Globus pallidus (tissue), 1 donor: ENCODE data around the gene GYG1.

Experiments
- DNase-seq: peaks from one replicate; pipeline ENCODE4 v3.0.0-alpha.2; 2015; ENCODE audit warnings: low spot score

The GYG1 gene

DNA sequence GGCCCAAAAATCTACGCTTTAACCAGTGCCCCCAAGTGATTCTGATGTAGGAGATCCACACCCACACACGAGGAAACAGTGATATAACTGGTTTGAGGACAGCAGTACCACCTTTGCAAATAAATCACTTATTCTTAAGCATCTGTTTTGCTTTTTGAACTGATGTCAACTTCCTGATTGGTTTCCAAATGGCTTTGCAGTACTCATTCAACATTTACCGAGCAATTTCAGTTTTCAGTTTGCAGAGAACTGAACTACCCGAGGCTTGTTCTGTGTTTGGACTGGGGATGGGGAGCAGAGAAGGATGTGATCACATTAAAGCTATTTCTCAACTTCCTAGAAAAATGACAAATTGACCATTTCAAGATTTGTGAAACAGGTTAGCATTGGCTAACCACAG lies 1.1 kb upstream of the GYG1 start:
- DNase-seq: no peak

DNA sequence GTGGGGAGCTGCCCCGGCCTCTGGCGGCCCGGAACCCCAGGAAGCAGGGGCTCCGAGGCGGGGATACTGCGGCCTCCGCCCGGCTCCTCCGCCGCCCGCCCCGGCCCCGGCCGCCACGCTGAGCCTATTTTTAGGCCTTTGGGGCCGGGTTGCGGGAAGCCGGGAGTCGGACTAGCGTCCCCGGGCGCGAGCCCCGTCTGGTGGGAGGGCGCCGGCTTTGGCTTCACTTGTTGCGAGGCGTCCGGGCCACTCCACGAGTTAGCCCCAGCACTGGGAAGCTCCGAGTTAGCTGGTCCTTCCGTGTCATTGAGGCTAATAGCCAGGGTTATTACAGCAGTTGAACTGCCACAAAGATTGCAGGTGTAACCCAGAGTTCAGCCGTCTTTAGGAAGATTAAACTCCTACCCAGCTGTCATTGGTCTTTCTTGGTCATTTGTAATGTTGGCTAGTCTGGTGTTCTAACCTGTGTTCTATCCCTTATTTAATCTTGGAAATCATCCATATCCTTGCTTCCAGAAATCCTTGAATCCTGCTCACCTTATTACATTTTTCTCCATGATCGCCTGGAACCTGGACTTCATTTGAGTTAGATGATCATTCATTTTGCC lies 791 bp downstream of the GYG1 start:
- DNase-seq: peak; percentile 31

DNA sequence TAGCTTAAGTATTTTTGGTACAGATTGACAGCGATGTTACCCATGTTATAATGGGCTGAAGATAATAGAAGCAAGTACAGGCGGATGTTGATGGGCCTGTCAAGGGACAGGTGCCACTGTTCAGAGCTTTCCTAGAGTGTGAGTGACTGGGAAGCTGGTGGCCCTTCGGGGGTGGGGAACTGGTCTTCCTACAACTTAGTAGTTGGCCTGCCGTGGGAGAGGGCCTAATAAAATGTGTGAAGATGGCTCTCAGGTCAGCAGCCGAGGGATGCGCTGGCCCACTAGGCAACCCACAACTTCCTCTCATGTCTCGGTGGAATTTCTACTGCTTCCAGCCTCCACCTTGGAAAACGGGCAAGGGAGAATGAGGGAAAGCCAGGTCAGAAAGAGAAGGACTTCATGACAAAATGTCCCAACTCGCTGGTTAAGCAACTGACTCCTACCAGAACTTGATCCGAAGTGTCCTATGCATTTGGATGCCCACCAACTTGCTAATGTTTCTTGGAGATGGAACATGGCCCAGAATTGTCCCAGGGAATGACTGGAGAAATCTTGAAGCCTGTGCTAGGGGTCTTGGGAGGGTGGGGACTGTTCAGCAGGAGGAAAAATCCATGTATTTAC lies 1.4 kb downstream of the GYG1 start:
- no peak for DNase-seq

DNA sequence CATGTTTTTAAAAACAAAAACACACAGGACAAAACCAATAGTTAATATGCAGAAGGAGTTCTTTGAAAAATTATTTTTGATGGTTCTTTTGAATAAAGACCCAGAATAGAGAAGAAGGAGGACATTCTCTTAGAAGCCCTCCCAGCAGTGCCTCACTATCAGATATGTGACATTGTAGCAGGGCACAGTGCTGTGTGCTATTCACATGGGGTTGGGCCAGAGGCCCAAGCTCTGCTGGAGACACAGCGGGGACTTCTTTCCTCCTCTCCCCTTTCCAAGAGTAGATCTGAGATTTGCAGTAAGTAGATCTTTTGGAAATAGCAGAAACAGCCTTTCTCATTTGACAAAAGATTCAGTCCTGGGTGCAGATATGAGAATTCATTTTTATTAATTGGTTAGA lies 6.3 kb downstream of the GYG1 start:
- no peak for DNase-seq

DNA sequence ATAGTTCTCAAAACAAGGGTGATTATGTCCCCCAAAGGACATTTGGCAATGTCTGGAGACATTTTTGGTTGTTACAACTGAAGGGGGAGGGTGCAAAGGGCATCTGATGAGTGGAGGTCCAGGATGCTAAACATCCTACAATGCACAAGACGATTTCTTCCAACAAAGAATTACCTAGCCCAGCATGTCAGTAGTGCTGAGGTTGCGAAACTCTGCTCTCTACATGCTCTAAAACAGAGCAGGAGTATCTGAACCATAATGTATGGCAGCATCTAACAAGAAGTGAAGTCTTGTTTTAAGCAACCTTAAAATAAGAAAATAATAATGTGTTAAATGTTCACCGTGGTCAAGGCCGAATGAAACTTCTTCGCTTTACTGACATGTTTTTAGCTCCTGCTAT lies 7.0 kb downstream of the GYG1 start:
- no peak for DNase-seq

DNA sequence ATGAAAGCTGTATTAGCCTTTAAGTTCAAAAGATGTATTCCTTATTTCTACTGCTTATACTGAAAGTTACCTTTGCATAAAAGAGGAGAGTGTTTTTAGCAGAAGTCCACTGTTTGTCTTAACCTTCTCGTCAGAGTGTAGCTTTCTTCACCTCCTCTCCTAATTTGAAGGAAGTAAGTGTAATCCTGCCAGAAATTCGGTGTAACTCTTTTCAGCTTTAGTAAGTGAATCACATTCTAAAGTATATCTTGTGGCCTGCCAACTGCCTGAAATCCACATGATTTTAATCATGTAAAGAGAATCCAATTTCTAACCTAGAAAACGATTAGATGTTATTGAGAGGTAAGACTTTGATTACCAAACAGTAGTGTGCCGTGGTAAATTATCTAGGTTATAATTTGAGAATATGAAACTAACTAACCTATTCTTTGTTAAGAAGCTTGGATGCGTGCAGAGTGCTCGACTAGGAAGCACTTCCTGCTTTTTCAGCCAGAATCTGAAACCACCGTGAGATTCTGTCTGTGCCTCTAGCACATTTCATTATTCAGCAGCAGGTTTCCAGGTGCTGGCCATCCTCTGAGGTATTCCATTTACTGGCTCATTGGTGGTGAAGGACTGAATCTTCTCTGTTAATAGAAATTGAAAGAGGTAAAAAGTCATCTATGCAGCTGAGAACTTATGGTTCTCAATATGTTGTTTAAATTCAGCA lies 7.5 kb downstream of the GYG1 start:
- DNase-seq: no peak

DNA sequence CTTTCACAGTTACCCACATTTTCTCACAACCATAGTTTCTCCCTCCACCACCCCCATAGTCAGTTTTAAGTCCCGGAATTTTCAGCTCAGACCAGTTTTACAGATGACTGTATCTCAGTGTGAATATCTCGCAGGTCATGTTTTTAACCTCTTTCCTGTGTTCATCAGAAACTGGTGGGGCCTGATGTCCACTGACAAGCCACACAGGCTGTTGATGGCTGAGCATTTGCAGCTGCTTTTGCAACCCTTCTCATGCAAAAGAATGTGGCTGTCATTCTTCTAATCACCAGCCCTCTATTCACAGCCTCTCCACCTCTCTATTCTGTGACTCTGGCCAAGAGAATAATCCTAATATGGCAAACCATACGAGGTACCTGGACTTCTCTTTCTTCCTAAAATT lies 8.5 kb downstream of the GYG1 start:
- no peak for DNase-seq

DNA sequence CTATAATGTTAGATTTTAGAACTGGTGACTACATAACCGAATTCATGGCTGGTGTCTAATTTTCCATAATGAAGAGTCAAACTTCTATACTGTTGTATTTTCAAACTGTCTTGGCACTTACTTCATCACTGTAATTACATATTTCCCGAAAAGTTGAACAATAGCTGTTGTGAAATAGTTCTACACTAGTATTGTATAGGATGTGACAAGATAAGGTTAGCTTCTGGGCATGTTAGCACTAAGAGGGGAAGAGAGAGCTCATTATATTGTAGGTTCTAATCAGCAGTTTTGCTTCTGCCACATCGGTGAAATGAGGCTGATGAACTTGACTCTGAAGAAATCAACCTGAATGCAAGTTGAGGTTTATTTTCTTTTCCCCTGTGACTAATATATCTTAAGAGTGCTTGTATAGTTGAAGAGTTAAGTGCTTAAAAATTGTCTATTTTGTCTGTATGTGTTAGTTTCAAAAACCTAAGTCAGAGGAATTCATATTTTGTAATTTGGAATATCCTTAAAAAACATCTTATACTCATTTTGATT lies 8.9 kb downstream of the GYG1 start:
- no peak for DNase-seq

DNA sequence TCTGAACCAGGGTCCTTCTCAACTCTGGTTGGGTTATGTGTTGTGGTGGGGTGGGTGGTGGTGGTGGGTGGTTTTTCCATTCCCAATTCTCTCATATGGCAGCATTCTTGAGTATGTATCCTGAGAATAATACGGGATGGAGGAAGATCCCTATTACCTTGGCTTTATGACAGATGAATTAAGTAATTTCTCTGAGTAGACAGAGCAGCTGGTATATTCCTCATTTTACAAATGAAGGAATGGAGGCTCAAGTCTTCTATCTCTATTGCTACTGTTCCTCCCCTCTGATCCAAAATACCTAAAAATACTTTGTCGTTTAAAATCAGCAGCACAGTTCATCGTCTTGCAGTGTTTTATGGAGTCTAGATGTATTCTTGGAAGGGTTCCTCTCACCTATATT lies 10.4 kb downstream of the GYG1 start:
- no peak for DNase-seq

DNA sequence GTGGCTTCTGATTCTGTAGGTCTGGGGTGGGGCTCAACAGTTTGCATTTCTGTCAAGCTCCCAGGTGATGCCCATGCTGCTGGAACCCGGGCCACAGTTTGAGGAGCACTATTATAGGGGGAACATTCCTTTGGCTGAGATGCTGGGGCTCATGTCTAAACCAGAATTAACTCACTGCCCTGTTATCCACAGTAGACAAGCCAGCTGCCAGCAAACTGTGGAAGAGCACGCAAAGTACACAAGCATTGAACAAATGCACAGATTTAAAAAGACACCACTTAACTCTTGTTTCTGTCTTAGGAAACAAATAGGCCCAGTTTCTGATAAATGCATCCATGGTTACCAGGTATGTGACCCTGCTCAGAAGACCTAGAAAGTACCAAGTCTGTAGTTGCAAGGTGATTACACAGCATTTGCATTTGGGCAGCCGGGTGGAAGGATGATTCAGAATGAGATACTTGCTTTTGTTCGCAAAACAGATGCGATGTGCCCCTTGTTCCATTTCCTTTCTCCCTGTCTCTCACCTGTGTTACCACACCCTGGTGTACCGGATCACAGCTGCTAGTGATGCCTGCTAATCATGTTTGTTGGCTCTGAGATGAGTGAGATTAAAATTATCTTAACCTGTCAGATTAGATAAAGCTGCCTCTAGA lies 12.4 kb downstream of the GYG1 start:
- no peak for DNase-seq

DNA sequence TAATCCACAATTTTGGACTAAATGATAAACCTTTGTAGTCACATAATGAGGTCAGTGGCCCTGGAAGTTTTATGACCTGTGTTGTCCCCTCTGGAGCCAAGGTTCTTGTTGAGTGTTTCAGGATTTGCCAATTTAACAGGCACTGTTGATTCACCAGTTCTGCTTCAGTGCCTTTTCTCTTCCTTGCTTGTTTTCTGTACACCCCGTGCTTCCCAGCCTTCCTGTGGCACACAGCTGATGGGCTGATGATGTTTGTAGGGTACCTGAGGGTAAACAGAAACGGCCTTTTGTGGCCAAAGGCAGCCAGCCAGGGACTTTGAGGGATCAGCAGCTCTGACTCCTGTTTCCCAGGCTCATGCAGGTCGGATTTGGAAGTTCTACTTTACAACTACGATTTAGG lies 13.3 kb downstream of the GYG1 start:
- no peak for DNase-seq

DNA sequence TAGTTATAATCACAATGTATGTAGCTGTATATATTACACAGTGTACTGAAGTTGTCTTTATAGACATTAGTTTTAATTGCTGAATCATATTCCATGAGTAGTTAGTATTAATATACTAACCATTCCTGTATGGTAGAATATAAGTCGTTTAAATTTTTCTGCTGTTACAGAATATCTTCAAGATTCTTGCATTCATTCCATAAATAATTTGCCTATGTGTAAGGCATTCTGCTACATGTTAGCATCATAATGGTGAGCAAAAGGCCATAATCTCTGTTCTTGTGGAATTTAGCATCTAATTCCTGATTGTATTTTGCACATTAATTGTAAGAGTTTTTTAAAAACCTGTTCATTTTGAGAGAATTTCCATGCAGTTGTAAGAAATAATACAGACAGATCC lies 14.1 kb downstream of the GYG1 start:
- no peak for DNase-seq

DNA sequence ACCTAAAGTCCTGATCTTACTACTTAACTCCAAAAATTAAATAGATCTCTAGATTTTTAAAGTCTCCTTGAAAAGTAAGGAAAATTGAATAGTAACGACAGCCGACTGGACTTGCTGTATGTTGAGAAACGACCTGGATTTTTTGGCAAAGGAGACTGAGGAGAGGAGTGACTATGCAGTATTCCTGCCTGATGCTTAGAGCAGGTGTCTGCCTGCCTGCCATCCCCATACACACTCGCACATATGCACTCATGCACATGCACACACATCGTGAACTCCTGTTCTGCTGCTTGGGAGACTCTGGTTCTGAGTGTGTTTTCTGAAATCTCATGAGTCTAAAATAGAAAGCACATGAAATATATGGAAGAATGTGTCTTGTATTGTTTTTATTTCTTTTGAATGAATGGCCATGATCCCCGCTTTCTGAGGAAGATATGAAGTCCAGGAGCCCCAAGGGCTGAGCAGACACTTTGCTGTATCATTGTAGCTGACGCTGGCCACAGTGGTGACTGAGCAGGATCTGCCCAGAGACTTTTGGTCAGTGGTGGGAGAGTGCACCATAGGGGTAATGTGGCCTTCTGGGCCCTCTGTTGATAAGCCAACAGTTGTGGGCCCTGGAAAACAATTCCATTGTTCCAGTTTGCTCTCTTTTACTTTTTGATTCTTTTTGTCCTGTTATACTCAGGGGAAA lies 16.4 kb downstream of the GYG1 start:
- no peak for DNase-seq

DNA sequence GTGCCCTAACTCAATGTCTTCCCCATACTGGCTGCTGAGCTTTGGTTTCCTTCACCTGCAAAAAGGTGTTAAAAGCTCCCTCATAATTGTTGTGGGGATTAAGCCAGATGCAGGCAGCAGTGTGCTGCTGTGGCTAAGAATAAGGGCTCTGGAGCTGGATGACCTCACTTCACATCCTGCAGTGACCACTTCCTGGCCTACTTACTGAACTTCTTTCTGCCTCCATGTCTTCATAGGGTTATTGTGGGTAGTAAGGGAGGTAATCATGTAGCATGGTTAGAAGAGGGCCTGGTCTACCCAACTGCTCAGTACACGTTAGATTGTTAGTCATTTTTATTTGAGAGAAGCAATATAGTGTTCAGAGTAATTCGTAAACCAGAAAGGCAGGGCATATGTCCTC lies 18.4 kb downstream of the GYG1 start:
- no peak for DNase-seq

DNA sequence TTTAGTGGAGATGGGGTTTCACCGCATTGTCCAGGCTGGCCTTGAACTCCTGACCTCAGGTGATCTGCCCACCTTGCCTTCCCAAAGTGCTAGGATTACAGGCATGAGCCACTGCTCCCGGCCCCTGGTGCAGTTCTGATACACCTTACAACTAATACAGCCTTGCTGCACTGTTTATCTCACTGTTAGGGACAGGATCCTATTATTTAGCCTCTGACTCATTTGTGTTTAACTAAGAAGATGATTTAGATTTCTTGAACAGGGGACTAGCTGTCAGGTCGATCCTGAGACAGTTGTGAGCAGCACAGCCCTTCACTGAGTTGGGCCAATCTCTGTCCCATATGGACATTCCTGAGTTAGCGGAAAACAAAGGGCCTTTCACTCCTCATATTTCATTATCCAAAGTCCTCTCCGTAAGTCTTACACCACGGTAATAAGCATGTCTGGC lies 19.2 kb downstream of the GYG1 start:
- no peak for DNase-seq

DNA sequence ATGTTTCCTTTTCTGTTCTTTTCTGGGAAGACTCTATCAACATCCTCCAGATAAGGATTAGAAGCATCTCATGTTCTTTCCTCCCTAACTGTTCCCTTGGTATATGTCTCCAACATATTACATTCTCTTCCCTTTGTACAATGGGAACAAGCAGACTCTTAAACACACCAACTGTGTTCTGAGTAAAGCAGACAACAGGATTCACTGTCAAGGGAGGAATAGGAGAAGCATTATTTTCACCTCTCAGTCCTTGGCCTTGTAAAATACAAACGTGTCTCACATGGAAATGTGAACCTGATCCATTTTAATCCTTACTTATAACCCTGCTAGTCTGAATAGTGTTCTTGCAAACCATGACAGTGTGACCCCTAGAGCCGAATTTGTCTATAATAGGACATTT lies 19.6 kb downstream of the GYG1 start:
- no peak for DNase-seq

DNA sequence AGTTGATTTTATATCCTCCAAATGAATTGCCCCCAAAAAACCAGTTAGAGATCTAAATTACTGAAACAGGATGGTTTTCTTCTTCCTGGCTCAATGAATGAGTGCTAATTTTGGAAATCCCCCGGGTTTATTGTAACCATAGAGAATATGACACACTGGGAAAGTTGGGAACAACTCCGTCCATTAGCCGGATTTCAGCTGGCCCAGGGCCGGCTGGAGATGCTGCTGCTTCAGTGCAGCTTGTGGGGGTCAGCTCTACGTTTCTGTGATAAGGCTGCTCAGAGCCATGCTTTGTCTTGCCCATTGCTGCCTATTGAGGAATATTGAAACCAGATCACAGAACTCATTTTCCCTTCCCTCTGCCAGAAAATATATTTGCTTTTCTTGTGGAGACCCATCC lies 20.3 kb downstream of the GYG1 start:
- DNase-seq: no peak

DNA sequence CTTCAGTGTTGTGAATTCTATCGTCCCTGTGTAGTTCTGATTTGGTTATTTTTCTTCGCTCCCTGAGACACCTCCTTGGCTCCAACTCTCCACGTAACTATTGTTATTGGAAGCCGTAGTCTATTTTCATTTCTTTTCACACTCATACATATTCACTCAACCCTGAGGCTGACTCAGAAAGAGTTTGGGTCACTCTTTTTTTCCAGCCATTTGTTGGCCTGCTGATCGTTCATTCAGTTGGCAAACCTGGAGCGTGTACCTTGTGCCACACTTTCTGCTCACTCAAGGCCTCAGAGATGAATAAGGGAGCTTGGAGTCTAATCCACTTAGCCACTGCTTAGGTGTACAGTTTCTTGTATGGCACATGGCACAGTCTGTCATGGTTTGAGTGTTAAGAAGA lies 22.4 kb downstream of the GYG1 start:
- DNase-seq: no peak

DNA sequence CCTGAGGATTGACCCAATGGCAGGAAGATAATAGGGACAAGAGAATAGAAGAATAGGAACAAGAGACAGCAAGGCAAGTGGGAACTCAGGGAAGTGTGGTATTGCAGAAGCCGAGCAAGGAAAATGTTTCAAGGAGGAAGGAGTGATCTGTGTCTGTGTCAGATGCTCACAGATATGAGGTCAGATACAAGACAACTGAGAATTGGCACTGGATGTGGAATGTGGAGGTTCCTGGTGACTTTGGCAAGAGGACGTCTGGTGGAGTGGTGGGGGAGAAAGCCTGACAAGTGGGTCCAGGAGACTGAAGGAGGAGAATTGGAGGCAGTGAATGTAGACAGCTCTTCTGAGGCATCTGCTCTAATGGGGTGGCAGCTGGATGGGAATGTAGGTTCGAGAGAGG lies 24.1 kb downstream of the GYG1 start:
- no peak for DNase-seq

DNA sequence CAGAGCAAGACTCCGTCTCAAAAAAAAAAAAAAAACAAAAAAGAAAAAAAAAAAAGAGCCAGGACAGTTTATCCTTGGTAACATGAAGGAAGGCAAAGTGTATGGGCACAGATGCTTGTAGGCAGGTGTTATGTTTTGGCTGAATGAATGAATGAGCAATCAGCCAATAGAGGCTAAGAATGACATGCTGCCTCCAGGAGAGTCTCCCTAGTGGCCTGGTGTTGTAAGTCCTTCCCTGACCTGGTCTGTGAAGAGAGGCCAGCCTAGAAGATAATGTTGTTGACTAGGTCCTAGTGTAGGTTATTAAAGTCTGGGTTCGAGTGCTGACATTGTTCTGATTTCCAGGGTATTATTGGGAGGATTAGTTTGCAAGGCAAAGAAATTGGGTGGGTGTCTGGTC lies 24.9 kb downstream of the GYG1 start:
- DNase-seq: no peak

DNA sequence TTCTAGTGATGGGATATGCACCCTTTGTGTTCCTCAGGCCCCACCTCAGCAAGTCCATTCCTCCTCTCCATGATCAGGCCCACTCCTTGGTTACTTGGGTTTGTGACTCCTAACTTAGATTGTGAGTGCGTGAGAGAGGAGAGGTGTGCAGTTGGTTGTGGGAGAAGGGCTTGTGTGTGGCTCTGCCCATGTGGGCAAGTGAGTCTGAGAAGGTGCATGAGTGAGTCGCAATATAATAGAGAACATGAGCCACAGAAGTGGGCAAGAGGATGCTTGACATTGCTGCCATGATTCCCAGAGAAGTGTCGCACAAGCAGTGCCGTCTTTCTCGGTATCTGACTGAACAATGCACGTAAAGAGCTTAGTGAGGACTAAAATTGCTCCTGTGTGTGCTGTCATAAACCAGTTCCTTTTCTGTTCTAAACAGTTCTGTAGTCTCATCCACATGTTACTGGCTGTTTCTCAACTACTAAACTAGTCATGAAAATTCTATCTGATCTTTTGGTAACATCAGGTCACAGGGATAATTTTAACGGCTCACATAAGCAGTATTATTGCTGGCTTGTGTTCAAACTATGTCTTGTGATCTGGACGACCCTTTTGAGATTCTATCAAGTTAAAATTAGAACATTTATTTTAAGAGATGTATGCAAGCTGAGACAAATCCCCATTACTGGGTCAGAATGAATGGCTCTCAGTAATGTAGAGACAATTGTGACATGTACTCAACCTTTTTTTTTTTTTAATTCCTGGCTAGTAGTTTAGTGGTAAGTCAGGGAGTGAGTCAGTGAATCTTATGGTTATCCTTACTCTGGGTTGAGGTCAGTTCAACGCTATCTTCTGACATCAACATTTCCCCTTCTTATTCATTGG lies 25.6 kb downstream of the GYG1 start:
- no peak for DNase-seq
